WTC11 (cell line): ENCODE results near the gene PCAT6. TPM values are rescaled to one million over a fixed set of nuclear protein-coding genes. Genes with fewer than 3 reads are reported as not detected.

ENCODE experiments used
- ATAC-seq: fragments of 200-7000 bp; cut with Tn5 transposase; 2 replicates; pipeline ENCODE4 v1.10.0; 2021; ENCODE audit warnings: mild to moderate bottlenecking, moderate library complexity
- CTCF ChIA-PET: fragments of 300-600 bp; sonication (Branson Sonifier 250); formaldehyde crosslinking; loops from one replicate; lab custom pipeline; 2021; ENCODE audit warnings: antibody characterized with exemption; lab: Charles Lee
- POLR2A ChIA-PET: fragments of 350-600 bp; sonication (Branson Sonifier 250); formaldehyde crosslinking; loops from one replicate; lab custom pipeline; 2021; ENCODE audit warnings: antibody characterized with exemption; lab: Charles Lee
- DNase-seq: peaks from one replicate; pipeline ENCODE4 v3.0.0; 2021; ENCODE audit warnings: low spot score
- H3K27ac Mint-ChIP-seq: 2 replicates; pipeline ENCODE4 v1.8.0; 2021; ENCODE audit warnings: mixed read lengths
- H3K27me3 Mint-ChIP-seq: 2 replicates; pipeline ENCODE4 v1.8.0; 2021; ENCODE audit warnings: low read depth, mild to moderate bottlenecking, moderate library complexity, mixed read lengths
- H3K36me3 Mint-ChIP-seq: 2 replicates; pipeline ENCODE4 v1.8.0; 2021; ENCODE audit warnings: mixed read lengths
- H3K4me1 Mint-ChIP-seq: 2 replicates; pipeline ENCODE4 v1.8.0; 2022; ENCODE audit warnings: mixed read lengths
- H3K4me3 Mint-ChIP-seq: 2 replicates; pipeline ENCODE4 v1.8.0; 2021; ENCODE audit warnings: mild to moderate bottlenecking, moderate library complexity, mixed read lengths
- H3K9me3 Mint-ChIP-seq: 2 replicates; pipeline ENCODE4 v1.8.0; 2021; ENCODE audit warnings: mixed read lengths
- AR ChIP-seq: fragments of 250-450 bp; sonication (Bioruptor Pico); IDR thresholded peaks from 2 replicates; pipeline ENCODE4 v1.9.0; 2021; ENCODE audit warnings: mild to moderate bottlenecking
- ARID4B ChIP-seq: sonication (generic); formaldehyde crosslinking; IDR thresholded peaks from 2 replicates; pipeline ENCODE4 v1.8.0; 2023; ENCODE audit warnings: missing genetic modification reagents, mild to moderate bottlenecking, borderline replicate concordance
- ATF2 ChIP-seq: sonication (generic); formaldehyde crosslinking; IDR thresholded peaks from 2 replicates; pipeline ENCODE4 v1.8.1; 2022; ENCODE audit warnings: low read depth, missing genetic modification reagents, borderline replicate concordance
- EMX1 ChIP-seq: fragments of 250-450 bp; sonication (Bioruptor Pico); IDR thresholded peaks from 2 replicates; pipeline ENCODE4 v1.8.0; 2021; ENCODE audit warnings: mild to moderate bottlenecking
- FOXP1 ChIP-seq: sonication (generic); formaldehyde crosslinking; IDR thresholded peaks from 2 replicates; pipeline ENCODE4 v1.8.0; 2022; ENCODE audit warnings: missing genetic modification reagents, mild to moderate bottlenecking, moderate library complexity, borderline replicate concordance
- GABPB1 ChIP-seq: sonication (generic); formaldehyde crosslinking; IDR thresholded peaks from 2 replicates; pipeline ENCODE4 v1.8.1; 2023; ENCODE audit warnings: mild to moderate bottlenecking, missing genetic modification reagents
- KAT7 ChIP-seq: sonication (generic); formaldehyde crosslinking; IDR thresholded peaks from 2 replicates; pipeline ENCODE4 v1.8.1; 2023; ENCODE audit warnings: missing genetic modification reagents, mild to moderate bottlenecking, borderline replicate concordance
- PRRX2 ChIP-seq: fragments of 250-450 bp; sonication (Bioruptor Pico); IDR thresholded peaks from 2 replicates; pipeline ENCODE4 v1.8.0; 2021; ENCODE audit warnings: mild to moderate bottlenecking
- TEAD1 ChIP-seq: sonication (generic); formaldehyde crosslinking; IDR thresholded peaks from 2 replicates; pipeline ENCODE4 v1.8.0; 2022; ENCODE audit warnings: mild to moderate bottlenecking, missing genetic modification reagents
- TEAD4 ChIP-seq: sonication (generic); formaldehyde crosslinking; IDR thresholded peaks from 2 replicates; pipeline ENCODE4 v1.8.0; 2022; ENCODE audit warnings: mild to moderate bottlenecking, missing genetic modification reagents
- USF1 ChIP-seq: sonication (generic); formaldehyde crosslinking; IDR thresholded peaks from 2 replicates; pipeline ENCODE4 v1.8.0; 2022; ENCODE audit warnings: mild to moderate bottlenecking, missing genetic modification reagents
- ZBTB21 ChIP-seq: sonication (generic); formaldehyde crosslinking; IDR thresholded peaks from 2 replicates; pipeline ENCODE4 v1.8.1; 2023; ENCODE audit warnings: mild to moderate bottlenecking, missing genetic modification reagents, borderline replicate concordance
- ZNF263 ChIP-seq: sonication (generic); formaldehyde crosslinking; IDR thresholded peaks from 2 replicates; pipeline ENCODE4 v1.8.1; 2022; ENCODE audit warnings: low read depth, mild to moderate bottlenecking, moderate library complexity, missing genetic modification reagents
- ZNF416 ChIP-seq: fragments of 250-450 bp; sonication (Bioruptor Pico); IDR thresholded peaks from 2 replicates; pipeline ENCODE4 v1.9.0; 2021; ENCODE audit warnings: mild to moderate bottlenecking, inconsistent platforms
- ZNF532 ChIP-seq: fragments of 250-450 bp; sonication (Bioruptor Pico); IDR thresholded peaks from 2 replicates; pipeline ENCODE4 v1.9.0; 2021; ENCODE audit warnings: mild to moderate bottlenecking, borderline replicate concordance
- total RNA-seq: library from RNA; stranded (reverse); gene quantifications from 3 replicates; pipeline ENCODE4 v1.2.3, GENCODE V29; 2021
- TF ChIP-seq, protein P1 (sequence below): sonication (generic); formaldehyde crosslinking; IDR thresholded peaks from 2 replicates; pipeline ENCODE4 v1.8.0; 2022; ENCODE audit warnings: mild to moderate bottlenecking, missing genetic modification reagents
- TF ChIP-seq, protein P2 (sequence below): sonication (generic); formaldehyde crosslinking; IDR thresholded peaks from 2 replicates; pipeline ENCODE4 v1.8.0; 2022; ENCODE audit warnings: mild to moderate bottlenecking, missing genetic modification reagents

PCAT6 gene
- total RNA-seq, 1 experiment from 2014 or later: 11.7 TPM

DNA sequence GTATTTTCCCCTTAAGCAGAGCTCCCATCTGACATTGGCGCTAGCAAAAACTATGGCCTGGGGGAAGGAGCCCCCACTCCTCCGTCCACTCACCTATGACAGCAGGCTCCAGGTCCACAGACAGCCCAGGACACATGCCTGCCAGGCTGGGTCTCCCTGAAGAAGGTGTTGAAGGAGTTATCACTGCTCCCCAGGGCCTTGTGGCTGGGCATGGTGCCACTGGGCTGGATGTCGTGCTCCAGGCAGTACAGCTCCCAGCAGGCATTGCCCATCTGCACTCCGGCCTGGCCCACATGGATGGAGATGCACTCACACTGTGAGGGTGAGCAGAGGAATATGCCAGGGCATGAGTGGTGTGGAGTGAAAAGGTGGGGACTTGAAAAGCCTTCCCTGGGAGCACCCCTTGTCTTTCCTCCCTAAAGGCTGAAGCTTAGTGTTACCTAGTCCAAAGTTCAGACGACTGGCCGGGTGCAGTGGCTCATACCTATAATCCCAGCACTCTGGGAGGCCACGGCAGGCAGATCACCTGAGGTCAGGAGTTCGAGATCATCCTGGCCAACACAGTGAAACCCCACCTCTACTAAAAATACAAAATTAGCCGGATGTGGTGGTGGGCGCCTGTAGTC, 48.1 kb downstream of the PCAT6 start (continued):
- TF ChIP-seq, protein P1, sequence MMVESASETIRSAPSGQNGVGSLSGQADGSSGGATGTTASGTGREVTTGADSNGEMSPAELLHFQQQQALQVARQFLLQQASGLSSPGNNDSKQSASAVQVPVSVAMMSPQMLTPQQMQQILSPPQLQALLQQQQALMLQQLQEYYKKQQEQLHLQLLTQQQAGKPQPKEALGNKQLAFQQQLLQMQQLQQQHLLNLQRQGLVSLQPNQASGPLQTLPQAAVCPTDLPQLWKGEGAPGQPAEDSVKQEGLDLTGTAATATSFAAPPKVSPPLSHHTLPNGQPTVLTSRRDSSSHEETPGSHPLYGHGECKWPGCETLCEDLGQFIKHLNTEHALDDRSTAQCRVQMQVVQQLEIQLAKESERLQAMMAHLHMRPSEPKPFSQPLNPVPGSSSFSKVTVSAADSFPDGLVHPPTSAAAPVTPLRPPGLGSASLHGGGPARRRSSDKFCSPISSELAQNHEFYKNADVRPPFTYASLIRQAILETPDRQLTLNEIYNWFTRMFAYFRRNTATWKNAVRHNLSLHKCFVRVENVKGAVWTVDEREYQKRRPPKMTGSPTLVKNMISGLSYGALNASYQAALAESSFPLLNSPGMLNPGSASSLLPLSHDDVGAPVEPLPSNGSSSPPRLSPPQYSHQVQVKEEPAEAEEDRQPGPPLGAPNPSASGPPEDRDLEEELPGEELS (CRISPR knock-in tag): no peak
- TF ChIP-seq AR (CRISPR knock-in tag): no peak
- TF ChIP-seq, protein P2, sequence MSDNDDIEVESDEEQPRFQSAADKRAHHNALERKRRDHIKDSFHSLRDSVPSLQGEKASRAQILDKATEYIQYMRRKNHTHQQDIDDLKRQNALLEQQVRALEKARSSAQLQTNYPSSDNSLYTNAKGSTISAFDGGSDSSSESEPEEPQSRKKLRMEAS (CRISPR knock-in tag): no peak
- TF ChIP-seq PRRX2 (CRISPR knock-in tag): no peak
- TF ChIP-seq ZNF416 (CRISPR knock-in tag): no peak
- no peak for TF ChIP-seq ZNF263
- TF ChIP-seq GABPB1 (CRISPR knock-in tag): no peak
- TF ChIP-seq EMX1: no peak
- no peak for TF ChIP-seq ZBTB21 (CRISPR knock-in tag)
- TF ChIP-seq KAT7 (CRISPR knock-in tag): no peak
- TF ChIP-seq, all 79 proteins: peak for 0

DNA sequence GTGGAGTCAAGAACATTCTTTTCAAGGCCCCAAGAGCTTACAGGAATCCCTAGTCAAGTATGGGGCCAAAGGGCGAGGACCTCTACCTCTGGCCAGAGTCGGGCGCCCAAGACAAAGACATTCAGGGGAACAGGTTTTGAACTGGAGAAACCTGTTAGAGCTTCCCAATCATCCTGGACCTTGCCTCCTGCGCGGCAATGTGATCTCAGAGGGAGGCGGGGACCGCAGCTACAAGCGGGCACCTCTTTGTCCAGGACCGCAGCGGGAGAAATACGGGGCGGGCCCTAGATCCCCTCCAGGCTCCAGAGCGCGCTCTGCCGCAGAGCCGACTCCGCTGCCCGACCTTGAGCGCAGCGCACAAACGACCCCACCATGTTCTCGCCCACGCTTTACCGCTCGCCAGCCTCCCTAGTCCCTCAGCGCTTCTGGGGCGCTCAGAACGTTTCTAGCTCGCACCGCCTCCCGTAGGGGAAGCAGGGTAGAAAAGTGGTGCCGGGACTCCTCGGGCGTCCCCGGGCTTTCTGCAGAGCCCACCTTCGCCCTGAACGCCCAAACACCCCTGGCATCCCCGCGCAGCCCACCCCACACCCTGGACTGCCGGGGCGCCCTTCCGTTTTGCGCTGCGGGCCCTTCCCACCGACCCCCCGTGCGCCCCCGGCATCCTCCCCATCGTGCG, 50.1 kb downstream of the PCAT6 start:
- ChIA-PET POLR2A (interaction anchor here (0.6 to 2.7 kb wide), 14 partner anchors 12 to 185 kb away, joined by 3 to 32 read pairs (median 4); partner anchors contain the start of genes KDM5B, PCAT6, RABIF and TMEM183A), CTCF (interaction anchor here (0.6 to 2.2 kb wide), 9 partner anchors 9 to 548 kb away, joined by 3 to 8 read pairs (median 5); partner anchors contain the start of genes KDM5B and PCAT6)
- peak overlapping the region; percentile 96 for H3K27ac Mint-ChIP-seq
- peaks cover 26% of the 10 kb centered on the region for H3K36me3 Mint-ChIP-seq
- ATAC-seq: peak; percentile 71
- no peaks in the 10 kb centered on the region for H3K27me3 Mint-ChIP-seq
- peak; percentile 84 for DNase-seq
- H3K4me3 Mint-ChIP-seq: peak overlapping the region; percentile 88
- H3K4me1 Mint-ChIP-seq: peaks cover 19% of the 10 kb centered on the region
- H3K9me3 Mint-ChIP-seq: no peaks in the 10 kb centered on the region
- TF ChIP-seq ARID4B (CRISPR knock-in tag) (no peak; the same call in 1 of the 2 replicates), TEAD1 (CRISPR knock-in tag) (peak; percentile 69; the same call in 1 of the 2 replicates), ZNF532 (CRISPR knock-in tag) (no peak), FOXP1 (CRISPR knock-in tag) (peak; percentile 31; the same call in 1 of the 2 replicates), USF1 (peak; percentile 24; the same call in 1 of the 2 replicates), TEAD4 (CRISPR knock-in tag) (peak; percentile 47; the same call in 1 of the 2 replicates), ATF2 (CRISPR knock-in tag) (no peak)
- TF ChIP-seq, protein P2 (CRISPR knock-in tag): peak; percentile 70
